GM12892 (cell line): ENCODE data around the gene BST2.

Source experiments
- POLR2A ChIP-seq: IDR thresholded peaks from 2 replicates; pipeline ENCODE4 v1.6.1; 2011; ENCODE audit warnings: low read depth, low read length, control low read depth
- TAF1 ChIP-seq: IDR thresholded peaks from 2 replicates; pipeline ENCODE4 v1.6.1; 2011; ENCODE audit warnings: low read depth, mild to moderate bottlenecking, control low read depth, low read length, borderline replicate concordance

- TF ChIP-seq TAF1 (no peak), POLR2A (no peak)
These were observed 15.3 kb downstream of the BST2 start for GRCh38 chr19:17389957-17390664.
